Liver (tissue), 3 donors: ENCODE results near the gene KCNK3.

ENCODE experiments used
- CTCF ChIP-seq: fragments of 150-350 bp; IDR thresholded peaks from 2 replicates; pipeline ENCODE4 v1.5.1; 2017; ENCODE audit warnings: improper control_type of control experiment, low read depth, low read length; ENCODE audit not compliant: missing input control
- NR2F2 ChIP-seq: IDR thresholded peaks from 2 replicates; pipeline ENCODE4 v1.6.1; 2016; ENCODE audit warnings: antibody characterized with exemption
- RAD21 ChIP-seq, 2 donors: IDR thresholded peaks; 2 replicates each; pipeline ENCODE4 v1.6.1; 2016; ENCODE audit warnings: antibody characterized with exemption in 2 of 2, mild to moderate bottlenecking in 2 of 2
- SP1 ChIP-seq: IDR thresholded peaks from 2 replicates; pipeline ENCODE4 v1.6.1; 2018; ENCODE audit warnings: antibody characterized with exemption, mild to moderate bottlenecking
- TF ChIP-seq, protein P1 (sequence below): IDR thresholded peaks from 2 replicates; pipeline ENCODE4 v1.6.1; 2016; ENCODE audit warnings: antibody characterized with exemption
- TF ChIP-seq, protein P2 (sequence below): IDR thresholded peaks from 2 replicates; pipeline ENCODE4 v1.6.1; 2016; ENCODE audit warnings: antibody characterized with exemption
- TF ChIP-seq, protein P3 (sequence below): IDR thresholded peaks from 2 replicates; pipeline ENCODE4 v1.6.1; 2016; ENCODE audit warnings: antibody characterized with exemption, mild to moderate bottlenecking
- donor health status: healthy.
- donor health status: healthy.

- no peak for TF ChIP-seq CTCF
- TF ChIP-seq RAD21 (IDR thresholded peaks at IDR 0.05): no peak
- TF ChIP-seq, protein P1, sequence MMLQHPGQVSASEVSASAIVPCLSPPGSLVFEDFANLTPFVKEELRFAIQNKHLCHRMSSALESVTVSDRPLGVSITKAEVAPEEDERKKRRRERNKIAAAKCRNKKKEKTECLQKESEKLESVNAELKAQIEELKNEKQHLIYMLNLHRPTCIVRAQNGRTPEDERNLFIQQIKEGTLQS: no peak
- TF ChIP-seq, protein P2, sequence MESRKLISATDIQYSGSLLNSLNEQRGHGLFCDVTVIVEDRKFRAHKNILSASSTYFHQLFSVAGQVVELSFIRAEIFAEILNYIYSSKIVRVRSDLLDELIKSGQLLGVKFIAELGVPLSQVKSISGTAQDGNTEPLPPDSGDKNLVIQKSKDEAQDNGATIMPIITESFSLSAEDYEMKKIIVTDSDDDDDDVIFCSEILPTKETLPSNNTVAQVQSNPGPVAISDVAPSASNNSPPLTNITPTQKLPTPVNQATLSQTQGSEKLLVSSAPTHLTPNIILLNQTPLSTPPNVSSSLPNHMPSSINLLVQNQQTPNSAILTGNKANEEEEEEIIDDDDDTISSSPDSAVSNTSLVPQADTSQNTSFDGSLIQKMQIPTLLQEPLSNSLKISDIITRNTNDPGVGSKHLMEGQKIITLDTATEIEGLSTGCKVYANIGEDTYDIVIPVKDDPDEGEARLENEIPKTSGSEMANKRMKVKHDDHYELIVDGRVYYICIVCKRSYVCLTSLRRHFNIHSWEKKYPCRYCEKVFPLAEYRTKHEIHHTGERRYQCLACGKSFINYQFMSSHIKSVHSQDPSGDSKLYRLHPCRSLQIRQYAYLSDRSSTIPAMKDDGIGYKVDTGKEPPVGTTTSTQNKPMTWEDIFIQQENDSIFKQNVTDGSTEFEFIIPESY: no peak
- TF ChIP-seq, protein P3, sequence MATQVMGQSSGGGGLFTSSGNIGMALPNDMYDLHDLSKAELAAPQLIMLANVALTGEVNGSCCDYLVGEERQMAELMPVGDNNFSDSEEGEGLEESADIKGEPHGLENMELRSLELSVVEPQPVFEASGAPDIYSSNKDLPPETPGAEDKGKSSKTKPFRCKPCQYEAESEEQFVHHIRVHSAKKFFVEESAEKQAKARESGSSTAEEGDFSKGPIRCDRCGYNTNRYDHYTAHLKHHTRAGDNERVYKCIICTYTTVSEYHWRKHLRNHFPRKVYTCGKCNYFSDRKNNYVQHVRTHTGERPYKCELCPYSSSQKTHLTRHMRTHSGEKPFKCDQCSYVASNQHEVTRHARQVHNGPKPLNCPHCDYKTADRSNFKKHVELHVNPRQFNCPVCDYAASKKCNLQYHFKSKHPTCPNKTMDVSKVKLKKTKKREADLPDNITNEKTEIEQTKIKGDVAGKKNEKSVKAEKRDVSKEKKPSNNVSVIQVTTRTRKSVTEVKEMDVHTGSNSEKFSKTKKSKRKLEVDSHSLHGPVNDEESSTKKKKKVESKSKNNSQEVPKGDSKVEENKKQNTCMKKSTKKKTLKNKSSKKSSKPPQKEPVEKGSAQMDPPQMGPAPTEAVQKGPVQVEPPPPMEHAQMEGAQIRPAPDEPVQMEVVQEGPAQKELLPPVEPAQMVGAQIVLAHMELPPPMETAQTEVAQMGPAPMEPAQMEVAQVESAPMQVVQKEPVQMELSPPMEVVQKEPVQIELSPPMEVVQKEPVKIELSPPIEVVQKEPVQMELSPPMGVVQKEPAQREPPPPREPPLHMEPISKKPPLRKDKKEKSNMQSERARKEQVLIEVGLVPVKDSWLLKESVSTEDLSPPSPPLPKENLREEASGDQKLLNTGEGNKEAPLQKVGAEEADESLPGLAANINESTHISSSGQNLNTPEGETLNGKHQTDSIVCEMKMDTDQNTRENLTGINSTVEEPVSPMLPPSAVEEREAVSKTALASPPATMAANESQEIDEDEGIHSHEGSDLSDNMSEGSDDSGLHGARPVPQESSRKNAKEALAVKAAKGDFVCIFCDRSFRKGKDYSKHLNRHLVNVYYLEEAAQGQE: no peak
- TF ChIP-seq SP1: no peak
- TF ChIP-seq NR2F2: no peak
These were observed 23.2 kb downstream of the KCNK3 start for GRCh38 chr2:26715528-26716270.
